A549 (cell line): ENCODE results near the gene DDO. TPM values are rescaled to one million over a fixed set of nuclear protein-coding genes. Genes with fewer than 3 reads are reported as not detected.

ENCODE experiments used
- ATAC-seq, 2 experiments: fragments of 200-7000 bp in 1 of 2; fragments of >200 bp in 1 of 2; cut with Nextera tagmentation in 1 of 2; cut with Tn5 transposase in 1 of 2; 3 replicates each; pipeline versions ENCODE4 v1.8.0 to v1.9.1; 2018 to 2020; ENCODE audit warnings: mild to moderate bottlenecking in 1 of 2, moderate library complexity in 1 of 2
- CTCF ChIA-PET: fragments of 300-600 bp; sonication (Branson Sonifier 250); formaldehyde crosslinking; extraction: SDS; loops from one replicate; lab custom pipeline; 2021; ENCODE audit warnings: antibody characterized with exemption, inconsistent platforms; lab: Yijun Ruan, JAX
- POLR2A ChIA-PET: fragments of 350-600 bp; formaldehyde crosslinking; extraction: SDS; loops from one replicate; lab custom pipeline; 2021; ENCODE audit warnings: antibody characterized with exemption, inconsistent platforms; lab: Yijun Ruan, JAX
- DNase-seq, 2 experiments: peaks; one replicate each; pipeline versions ENCODE4 v3.0.0 to v3.0.0-alpha.2; 2011 to 2016; ENCODE audit warnings: low read depth in 1 of 2, low spot score in 1 of 2
- FAIRE-seq: peaks from 2 replicates; lab custom pipeline; 2011; peaks lifted over from hg19 to GRCh38; lab: Jason Lieb, UNC
- H3K27ac ChIP-seq, 2 experiments: fragments of >200 bp; sonication (Bioruptor Twin); formaldehyde crosslinking; 3 replicates each; pipeline ENCODE4 v1.5.1; 2016 to 2017
- H3K4me1 ChIP-seq: fragments of >200 bp; sonication (Bioruptor Twin); formaldehyde crosslinking; 3 replicates; pipeline ENCODE4 v1.6.1; 2016
- H3K4me2 ChIP-seq: fragments of >200 bp; sonication (Bioruptor Twin); formaldehyde crosslinking; 3 replicates; pipeline ENCODE4 v1.6.1; 2016
- H3K4me3 ChIP-seq: fragments of >200 bp; sonication (Bioruptor Twin); formaldehyde crosslinking; 3 replicates; pipeline ENCODE4 v1.5.1; 2016
- H3K9me3 ChIP-seq: fragments of >200 bp; sonication (Bioruptor Twin); formaldehyde crosslinking; 3 replicates; pipeline ENCODE4 v1.6.1; 2016
- CBX2 ChIP-seq: fragments of 200-600 bp; sonication (generic); IDR thresholded peaks from 2 replicates; pipeline ENCODE4 v1.6.1; 2016; ENCODE audit warnings: low read depth, mild to moderate bottlenecking, borderline replicate concordance
- CBX8 ChIP-seq: fragments of 200-600 bp; sonication (generic); IDR thresholded peaks from 2 replicates; pipeline ENCODE4 v1.6.1; 2016
- CHD2 ChIP-seq: fragments of 150-350 bp; IDR thresholded peaks from 2 replicates; pipeline ENCODE4 v1.6.1; 2014; ENCODE audit warnings: low read length; ENCODE audit not compliant: partially characterized antibody
- CHD4 ChIP-seq: fragments of 200-600 bp; sonication (generic); IDR thresholded peaks from 2 replicates; pipeline ENCODE4 v1.6.1; 2016; ENCODE audit warnings: antibody characterized with exemption, mild to moderate bottlenecking, borderline replicate concordance
- FOSL2 ChIP-seq, 2 experiments: fragments of 450-650 bp in 1 of 2; fragments of >200 bp in 1 of 2; sonication (Bioruptor Twin) in 1 of 2; formaldehyde crosslinking; IDR thresholded peaks; 2 replicates each; pipeline versions ENCODE4 v1.5.0 to v1.6.1; 2016 to 2020; ENCODE audit warnings: mild to moderate bottlenecking in 1 of 2, moderate library complexity in 1 of 2
- HEYL ChIP-seq: fragments of 250-450 bp; sonication (Bioruptor Pico); IDR thresholded peaks from 2 replicates; pipeline ENCODE4 v1.8.0; 2021; ENCODE audit warnings: mild to moderate bottlenecking, moderate library complexity
- HOXB5 ChIP-seq: fragments of 250-450 bp; sonication (Bioruptor Pico); IDR thresholded peaks from 2 replicates; pipeline ENCODE4 v1.5.0; 2020; ENCODE audit warnings: mild to moderate bottlenecking, moderate library complexity
- JUN ChIP-seq, 2 experiments: fragments of >200 bp; sonication (Bioruptor Twin); formaldehyde crosslinking; IDR thresholded peaks; 2 replicates in 1 of 2; 3 replicates in 1 of 2; pipeline ENCODE4 v1.6.1; 2016 to 2017
- JUNB ChIP-seq: fragments of >200 bp; sonication (Bioruptor Twin); formaldehyde crosslinking; IDR thresholded peaks from 2 replicates; pipeline ENCODE4 v1.6.1; 2016
- KDM1A ChIP-seq: fragments of 200-600 bp; sonication (generic); IDR thresholded peaks from 2 replicates; pipeline ENCODE4 v1.6.1; 2016; ENCODE audit warnings: low read depth, mild to moderate bottlenecking
- NR3C1 ChIP-seq: fragments of >200 bp; sonication (Bioruptor Twin); formaldehyde crosslinking; IDR thresholded peaks from 3 replicates; pipeline ENCODE4 v1.6.1; 2017
- POLR2A ChIP-seq: IDR thresholded peaks from 2 replicates; pipeline ENCODE4 v1.6.1; 2012; ENCODE audit warnings: mild to moderate bottlenecking, low read length
- POLR2AphosphoS2 ChIP-seq: conservative IDR thresholded peaks from 2 replicates; pipeline ENCODE4 v1.6.1; 2012; ENCODE audit warnings: low read length, improper control_type of control experiment, inconsistent platforms
- RFX5 ChIP-seq: fragments of 450-650 bp; IDR thresholded peaks from 2 replicates; pipeline ENCODE4 v1.7.1; 2014; ENCODE audit warnings: antibody characterized with exemption, mild to moderate bottlenecking, moderate library complexity
- RNF2 ChIP-seq: fragments of 200-600 bp; sonication (generic); IDR thresholded peaks from 2 replicates; pipeline ENCODE4 v1.6.1; 2016; ENCODE audit warnings: low read depth, mild to moderate bottlenecking, antibody characterized with exemption, moderate library complexity, borderline replicate concordance
- SREBF2 ChIP-seq: fragments of 450-650 bp; IDR thresholded peaks from 2 replicates; pipeline ENCODE4 v1.6.1; 2014; ENCODE audit warnings: mild to moderate bottlenecking, moderate library complexity
- TFCP2L1 ChIP-seq: fragments of 250-450 bp; sonication (Bioruptor Pico); IDR thresholded peaks from 2 replicates; pipeline ENCODE4 v1.5.0; 2021; ENCODE audit warnings: mild to moderate bottlenecking
- ZSCAN20 ChIP-seq: fragments of 250-450 bp; sonication (Bioruptor Pico); IDR thresholded peaks from 2 replicates; pipeline ENCODE4 v1.8.0; 2022; ENCODE audit warnings: mild to moderate bottlenecking, moderate library complexity
- WGBS: methylation state at CpG from one replicate; pipeline ENCODE4 v1.1.6; 2017; ENCODE audit errors: missing lambda C conversion rate; 5-methylcytosine and 5-hydroxymethylcytosine counted together
- polyA plus RNA-seq, 4 experiments: library from polyadenylated mRNA; depleted of rRNA in 3 of 4; stranded (reverse); fragments of >200 nt; fragmentation: RNase III in 1 of 4; extraction: RNeasy Plus Mini Kit Qiagen cat#74134 plus additional on column Dnase treatment in 1 of 4; gene quantifications; 2 replicates in 3 of 4; 3 replicates in 1 of 4; pipeline ENCODE4 v1.2.3, GENCODE V29; 2011 to 2017
- TF ChIP-seq, protein P1 (sequence below): IDR thresholded peaks from 2 replicates; pipeline ENCODE4 v1.6.1; 2012
- TF ChIP-seq, protein P2 (sequence below): IDR thresholded peaks from 2 replicates; pipeline ENCODE4 v1.6.1; 2012; ENCODE audit warnings: low read depth, borderline replicate concordance
- TF ChIP-seq, protein P3 (sequence below): fragments of 200-600 bp; sonication (generic); IDR thresholded peaks from 2 replicates; pipeline ENCODE4 v1.6.1; 2016; ENCODE audit warnings: antibody characterized with exemption, mild to moderate bottlenecking, moderate library complexity
- TF ChIP-seq, protein P4 (sequence below): fragments of >200 bp; sonication (Bioruptor Twin); formaldehyde crosslinking; IDR thresholded peaks from 3 replicates; pipeline ENCODE4 v1.5.1; 2016

DDO gene
- polyA plus RNA-seq, 2 of the 4 experiments (the other 2 are of a cell fraction), result 0.04 to 0.05 TPM

DNA sequence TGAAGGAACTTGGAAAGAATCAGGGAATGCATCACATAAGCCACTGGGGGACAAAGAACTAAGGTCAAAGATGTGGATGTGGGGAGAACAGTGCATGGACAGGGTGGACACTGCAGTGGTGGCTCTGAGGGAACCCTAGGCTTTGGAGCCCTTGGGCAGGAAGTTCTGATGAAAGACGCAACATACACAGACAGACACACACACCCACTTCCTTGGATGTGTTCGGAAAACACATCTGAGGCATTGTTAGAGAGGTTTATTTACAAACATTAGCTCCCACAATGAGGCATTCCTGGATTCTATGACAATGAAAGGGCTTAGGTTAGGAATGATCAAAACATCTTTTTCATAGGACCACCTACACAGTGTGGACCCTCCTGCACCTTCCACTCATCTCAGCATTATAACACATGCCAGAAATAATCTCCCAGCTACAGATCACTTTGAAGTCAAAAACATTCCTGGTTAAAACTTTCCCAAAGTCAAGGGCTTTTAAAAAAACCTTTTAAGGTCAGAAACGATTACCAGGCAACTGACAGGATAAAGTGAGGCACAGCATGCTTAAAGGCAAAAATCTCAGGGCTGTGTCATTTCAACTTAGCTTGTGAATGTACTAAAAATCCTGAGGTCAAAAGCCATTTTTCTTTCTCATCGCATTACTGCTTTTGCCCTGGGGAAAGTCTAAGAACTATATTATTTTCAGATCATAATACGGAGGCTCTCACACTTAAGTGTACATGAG, 50.8 kb downstream of the DDO start (continued):
- TF ChIP-seq CBX2, result no peak
- TF ChIP-seq NR3C1, result no peak

DNA sequence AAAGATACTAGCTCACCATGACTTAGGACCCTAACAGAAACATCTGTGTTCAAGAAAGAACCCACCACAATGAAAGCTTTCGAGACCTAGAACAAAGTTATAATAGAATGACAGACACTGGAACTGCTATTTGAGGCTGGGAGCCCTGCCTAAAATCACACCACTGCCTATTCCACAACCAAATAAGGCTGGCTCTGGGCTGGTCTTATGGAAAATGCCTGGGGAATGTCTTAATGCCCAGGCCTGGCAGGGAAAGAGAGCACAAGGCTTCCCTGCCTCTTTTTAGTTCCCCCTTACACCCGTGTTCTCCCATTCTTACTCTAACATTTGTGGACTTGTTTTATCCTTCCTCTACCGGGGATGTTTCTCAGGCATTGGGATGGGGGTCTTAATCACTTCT, 51.6 kb downstream of the DDO start:
- no peak for ATAC-seq
- Histone ChIP-seq H3K4me1 (no peaks in the 10 kb centered on the region), H3K4me2 (no peak overlapping the region), H3K4me3 (no peak overlapping the region), H3K27ac (no peak overlapping the region), H3K9me3 (no peaks in the 10 kb centered on the region)
- WGBS, result 36% methylated on average over 3 of the region's 3 CpGs
- CTCF ChIA-PET, result interaction anchor here (0.5 to 1.4 kb wide), 2 partner anchors 27 to 1664 kb away, joined by 3 to 7 read pairs; no protein-coding TSS in a partner anchor
- POLR2A ChIA-PET, result no interaction called here
- DNase-seq, result no peak
- no peak for FAIRE-seq
- TF ChIP-seq RFX5, result no peak
- TF ChIP-seq TFCP2L1 (CRISPR knock-in tag), result no peak
- no peak for TF ChIP-seq POLR2AphosphoS2
- TF ChIP-seq KDM1A, result no peak
- TF ChIP-seq HOXB5 (CRISPR knock-in tag), result no peak
- no peak for TF ChIP-seq CHD4
- TF ChIP-seq HEYL (CRISPR knock-in tag), result no peak
- TF ChIP-seq, protein P1, sequence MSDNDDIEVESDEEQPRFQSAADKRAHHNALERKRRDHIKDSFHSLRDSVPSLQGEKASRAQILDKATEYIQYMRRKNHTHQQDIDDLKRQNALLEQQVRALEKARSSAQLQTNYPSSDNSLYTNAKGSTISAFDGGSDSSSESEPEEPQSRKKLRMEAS, result no peak
- no peak for TF ChIP-seq FOSL2 (IDR thresholded peaks at IDR 0.05)
- no peak for TF ChIP-seq FOSL2 (CRISPR knock-in tag; IDR thresholded peaks at IDR 0.05)
- TF ChIP-seq POLR2A, result no peak

DNA sequence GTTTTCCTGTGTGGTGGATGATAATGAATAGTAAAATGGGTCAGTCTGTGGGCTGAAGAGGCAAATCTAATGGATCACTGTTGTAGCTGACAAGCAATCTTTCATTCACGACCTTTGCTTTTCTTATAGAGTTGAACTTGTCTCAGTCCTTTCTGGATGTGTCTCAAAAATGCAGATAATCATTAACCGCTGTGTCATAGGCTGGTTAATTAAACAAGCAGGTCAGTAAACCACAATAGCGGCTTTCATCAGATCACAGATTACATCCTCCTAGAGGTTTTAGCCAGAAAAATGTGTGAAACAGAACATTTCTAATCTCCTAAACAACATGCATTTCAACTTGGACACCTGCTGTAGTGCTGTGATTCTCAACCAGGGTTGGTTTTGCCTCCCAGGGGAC, 54.7 kb downstream of the DDO start:
- DNase-seq (no peak), ATAC-seq (no peak), FAIRE-seq (no peak)
- ChIA-PET CTCF (no interaction called here), POLR2A (no interaction called here)
- TF ChIP-seq, protein P2, sequence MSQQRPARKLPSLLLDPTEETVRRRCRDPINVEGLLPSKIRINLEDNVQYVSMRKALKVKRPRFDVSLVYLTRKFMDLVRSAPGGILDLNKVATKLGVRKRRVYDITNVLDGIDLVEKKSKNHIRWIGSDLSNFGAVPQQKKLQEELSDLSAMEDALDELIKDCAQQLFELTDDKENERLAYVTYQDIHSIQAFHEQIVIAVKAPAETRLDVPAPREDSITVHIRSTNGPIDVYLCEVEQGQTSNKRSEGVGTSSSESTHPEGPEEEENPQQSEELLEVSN, result no peak
- TF ChIP-seq TFCP2L1 (CRISPR knock-in tag) (no peak), CHD4 (no peak), CBX8 (no peak), JUNB (no peak), SREBF2 (no peak), JUN (IDR thresholded peaks at IDR 0.05) (no peak), ZSCAN20 (CRISPR knock-in tag) (no peak), CHD2 (no peak), RNF2 (no peak), NR3C1 (no peak)
- TF ChIP-seq, protein P3, sequence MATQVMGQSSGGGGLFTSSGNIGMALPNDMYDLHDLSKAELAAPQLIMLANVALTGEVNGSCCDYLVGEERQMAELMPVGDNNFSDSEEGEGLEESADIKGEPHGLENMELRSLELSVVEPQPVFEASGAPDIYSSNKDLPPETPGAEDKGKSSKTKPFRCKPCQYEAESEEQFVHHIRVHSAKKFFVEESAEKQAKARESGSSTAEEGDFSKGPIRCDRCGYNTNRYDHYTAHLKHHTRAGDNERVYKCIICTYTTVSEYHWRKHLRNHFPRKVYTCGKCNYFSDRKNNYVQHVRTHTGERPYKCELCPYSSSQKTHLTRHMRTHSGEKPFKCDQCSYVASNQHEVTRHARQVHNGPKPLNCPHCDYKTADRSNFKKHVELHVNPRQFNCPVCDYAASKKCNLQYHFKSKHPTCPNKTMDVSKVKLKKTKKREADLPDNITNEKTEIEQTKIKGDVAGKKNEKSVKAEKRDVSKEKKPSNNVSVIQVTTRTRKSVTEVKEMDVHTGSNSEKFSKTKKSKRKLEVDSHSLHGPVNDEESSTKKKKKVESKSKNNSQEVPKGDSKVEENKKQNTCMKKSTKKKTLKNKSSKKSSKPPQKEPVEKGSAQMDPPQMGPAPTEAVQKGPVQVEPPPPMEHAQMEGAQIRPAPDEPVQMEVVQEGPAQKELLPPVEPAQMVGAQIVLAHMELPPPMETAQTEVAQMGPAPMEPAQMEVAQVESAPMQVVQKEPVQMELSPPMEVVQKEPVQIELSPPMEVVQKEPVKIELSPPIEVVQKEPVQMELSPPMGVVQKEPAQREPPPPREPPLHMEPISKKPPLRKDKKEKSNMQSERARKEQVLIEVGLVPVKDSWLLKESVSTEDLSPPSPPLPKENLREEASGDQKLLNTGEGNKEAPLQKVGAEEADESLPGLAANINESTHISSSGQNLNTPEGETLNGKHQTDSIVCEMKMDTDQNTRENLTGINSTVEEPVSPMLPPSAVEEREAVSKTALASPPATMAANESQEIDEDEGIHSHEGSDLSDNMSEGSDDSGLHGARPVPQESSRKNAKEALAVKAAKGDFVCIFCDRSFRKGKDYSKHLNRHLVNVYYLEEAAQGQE, result no peak
- TF ChIP-seq, protein P4, sequence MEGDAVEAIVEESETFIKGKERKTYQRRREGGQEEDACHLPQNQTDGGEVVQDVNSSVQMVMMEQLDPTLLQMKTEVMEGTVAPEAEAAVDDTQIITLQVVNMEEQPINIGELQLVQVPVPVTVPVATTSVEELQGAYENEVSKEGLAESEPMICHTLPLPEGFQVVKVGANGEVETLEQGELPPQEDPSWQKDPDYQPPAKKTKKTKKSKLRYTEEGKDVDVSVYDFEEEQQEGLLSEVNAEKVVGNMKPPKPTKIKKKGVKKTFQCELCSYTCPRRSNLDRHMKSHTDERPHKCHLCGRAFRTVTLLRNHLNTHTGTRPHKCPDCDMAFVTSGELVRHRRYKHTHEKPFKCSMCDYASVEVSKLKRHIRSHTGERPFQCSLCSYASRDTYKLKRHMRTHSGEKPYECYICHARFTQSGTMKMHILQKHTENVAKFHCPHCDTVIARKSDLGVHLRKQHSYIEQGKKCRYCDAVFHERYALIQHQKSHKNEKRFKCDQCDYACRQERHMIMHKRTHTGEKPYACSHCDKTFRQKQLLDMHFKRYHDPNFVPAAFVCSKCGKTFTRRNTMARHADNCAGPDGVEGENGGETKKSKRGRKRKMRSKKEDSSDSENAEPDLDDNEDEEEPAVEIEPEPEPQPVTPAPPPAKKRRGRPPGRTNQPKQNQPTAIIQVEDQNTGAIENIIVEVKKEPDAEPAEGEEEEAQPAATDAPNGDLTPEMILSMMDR, result no peak
- Histone ChIP-seq H3K27ac (no peak overlapping the region), H3K4me3 (no peak overlapping the region), H3K4me1 (no peaks in the 10 kb centered on the region), H3K4me2 (no peak overlapping the region), H3K9me3 (no peaks in the 10 kb centered on the region)
- WGBS, result 24% methylated on average over 3 of the region's 3 CpGs
